GM19455 (cell line): Measurements from ENCODE around the gene FOXN3.
"Not testable (repeated sequence)": the region's sequence is repeated elsewhere in the genome, so short reads cannot be mapped to it uniquely, and the experiment has no call there.

Experiments
- ATAC-seq: cut with Tn5 transposase; IDR thresholded peaks from one replicate; pipeline ENCODE4 v1.9.1; 2021; ENCODE audit not compliant: unreplicated experiment

The FOXN3 gene

DNA sequence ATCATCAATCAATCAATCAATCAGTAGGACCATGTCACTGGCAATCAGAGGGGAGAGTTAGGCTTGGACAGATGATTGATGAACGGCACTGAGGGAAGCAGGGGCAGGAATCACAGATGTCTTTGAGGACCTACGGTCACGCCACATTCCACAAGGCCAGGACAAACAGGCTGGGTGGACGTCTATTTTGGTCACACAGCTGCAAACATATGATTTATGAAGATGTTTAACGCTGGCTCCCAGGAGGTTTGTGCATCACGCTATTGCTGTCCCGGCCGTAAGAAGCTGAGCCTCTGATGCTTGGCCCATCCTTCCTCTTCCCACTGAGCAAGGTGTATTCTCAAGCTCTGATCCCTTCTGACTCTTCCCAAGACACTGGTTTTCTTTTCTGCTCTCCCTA is 160.8 kb downstream of the FOXN3 start:
- ATAC-seq, result no peak

DNA sequence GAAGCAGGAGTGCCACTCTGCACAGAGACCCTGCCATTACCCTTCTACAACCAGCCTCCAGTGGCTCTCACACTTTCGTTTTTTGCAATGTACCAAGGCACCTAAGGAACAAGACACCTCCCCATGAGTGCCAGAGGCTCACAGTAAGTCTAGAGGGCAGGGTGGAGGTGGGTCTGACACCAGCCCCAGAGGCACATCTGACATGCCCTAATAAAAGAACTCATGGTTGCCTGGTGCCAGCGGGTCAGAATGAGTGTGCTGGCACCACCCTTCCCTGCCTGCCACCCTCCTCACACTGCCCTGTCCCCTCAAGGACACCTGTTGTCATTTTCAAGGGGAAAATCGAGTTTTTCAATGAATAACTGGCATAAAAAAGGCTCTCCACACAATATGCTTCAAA is 161.2 kb downstream of the FOXN3 start:
- ATAC-seq, result no peak

DNA sequence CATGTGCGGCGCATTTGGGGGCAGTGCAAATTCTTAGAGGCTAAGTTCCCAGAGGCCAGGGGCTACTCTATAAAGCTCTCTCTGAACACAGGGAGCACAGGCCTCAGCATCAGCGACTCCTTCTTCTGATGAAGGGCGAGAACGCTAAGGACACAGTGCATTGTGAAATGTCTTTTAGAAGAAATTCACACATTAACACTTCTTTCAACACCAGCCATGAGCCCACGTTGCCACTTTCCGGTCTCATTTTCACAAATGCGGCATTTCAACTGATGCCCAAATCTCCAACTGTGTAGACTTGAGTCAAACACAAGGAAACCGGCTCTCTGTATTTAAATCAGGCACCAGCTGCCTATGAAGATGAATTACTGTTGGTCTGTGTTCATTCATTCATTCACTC is 162.0 kb downstream of the FOXN3 start:
- no peak for ATAC-seq

DNA sequence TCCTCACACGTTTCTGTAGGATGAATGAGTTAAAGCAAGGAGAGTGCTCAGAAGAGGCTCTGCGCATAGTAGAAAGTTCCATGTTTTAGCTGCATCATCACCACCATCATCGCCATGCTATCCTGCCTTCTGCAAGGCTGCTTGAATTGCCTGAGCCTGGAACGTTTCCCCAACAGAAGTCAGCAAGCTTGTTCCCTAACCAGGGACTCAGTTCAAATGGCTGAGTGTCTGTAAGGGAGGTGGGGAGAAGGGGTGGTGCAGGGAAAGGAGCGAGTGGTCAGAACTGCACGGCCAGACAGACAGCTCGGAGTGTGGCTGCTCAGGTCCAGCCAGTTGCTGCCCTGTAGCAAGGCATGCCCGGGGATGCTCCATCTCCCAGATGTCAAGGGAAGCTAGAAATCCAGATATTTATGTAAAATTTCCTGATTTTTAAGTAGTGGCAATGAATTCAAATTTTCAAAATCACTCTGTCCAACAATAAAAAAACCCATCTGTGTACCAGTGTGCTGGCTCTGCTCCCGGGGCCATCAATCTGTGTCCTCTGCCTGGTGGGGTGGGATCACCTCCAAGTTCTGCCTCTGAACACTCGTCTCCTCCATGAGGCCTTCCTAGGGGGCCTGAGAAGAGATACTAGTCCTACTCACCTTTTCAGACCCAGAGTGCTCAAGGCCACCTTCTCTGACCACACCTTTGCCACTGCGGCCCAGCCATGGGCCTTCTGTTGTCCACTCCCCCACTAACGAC is 162.7 kb downstream of the FOXN3 start:
- ATAC-seq, result no peak

DNA sequence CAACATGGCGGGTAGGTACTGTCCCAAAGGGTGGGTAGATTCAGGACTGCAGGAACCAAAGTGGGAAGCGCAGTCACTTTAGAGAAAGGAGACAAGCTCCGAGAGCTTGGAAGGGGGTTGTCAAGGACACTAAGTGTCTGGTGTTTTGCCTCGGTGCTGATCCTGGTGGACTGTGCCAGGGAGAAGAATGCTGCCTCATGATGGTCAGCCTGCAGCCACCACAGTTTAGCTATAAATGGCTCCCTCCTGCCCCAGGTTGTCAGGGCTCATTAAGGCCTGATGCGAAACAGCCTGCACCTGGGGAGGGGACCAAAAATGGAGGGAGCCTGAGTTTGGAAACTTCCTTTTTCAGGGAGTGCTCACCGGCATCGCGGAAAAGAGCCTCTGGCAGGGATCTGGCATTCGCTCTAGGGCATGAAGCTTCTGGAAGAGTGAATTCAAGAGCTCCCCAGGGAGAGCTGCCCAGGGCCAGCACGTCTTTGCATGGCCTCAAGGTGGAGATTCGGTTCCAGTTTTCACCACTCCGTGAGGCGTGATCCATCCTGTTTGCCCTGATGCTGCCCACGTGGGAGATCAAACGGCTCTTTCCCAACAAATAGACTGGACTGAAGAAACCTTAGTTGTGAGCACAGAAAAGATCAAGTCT is 164.0 kb downstream of the FOXN3 start:
- no peak for ATAC-seq

DNA sequence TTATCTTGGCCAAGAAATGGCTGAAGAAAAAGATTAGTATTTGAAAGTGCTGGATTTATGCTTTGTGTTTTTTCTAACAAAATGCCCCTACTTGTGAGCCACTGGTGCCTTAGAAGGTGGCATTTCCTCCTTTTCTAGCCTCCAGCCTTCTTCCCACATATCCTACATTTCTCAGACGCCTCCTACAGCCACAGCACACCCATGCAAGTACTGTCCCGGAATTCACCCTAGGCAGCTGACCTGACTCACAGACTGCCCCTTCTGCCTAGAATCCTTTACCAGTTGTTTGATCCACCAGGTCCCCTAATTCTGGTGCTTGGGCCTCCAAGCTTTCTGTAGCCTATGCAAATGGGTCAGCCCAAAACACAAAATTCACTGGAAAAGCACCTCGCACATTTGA is 166.0 kb downstream of the FOXN3 start:
- no peak for ATAC-seq

DNA sequence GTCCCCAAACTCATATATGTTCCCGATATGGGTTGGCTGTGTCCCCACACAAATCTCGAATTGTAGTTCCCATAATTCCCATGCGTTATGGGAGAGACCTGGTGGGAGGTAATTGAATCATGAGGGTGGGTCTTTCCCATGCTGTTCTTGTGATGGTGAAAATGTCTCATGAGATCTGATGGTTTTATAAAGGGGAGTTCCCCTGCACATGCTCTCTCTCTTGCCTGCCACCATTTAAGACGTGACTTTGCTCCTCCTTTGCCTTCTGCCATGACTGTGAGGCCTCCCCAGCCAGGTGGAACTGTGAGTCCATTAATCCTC is 166.4 kb downstream of the FOXN3 start:
- not testable (repeated sequence) for ATAC-seq

DNA sequence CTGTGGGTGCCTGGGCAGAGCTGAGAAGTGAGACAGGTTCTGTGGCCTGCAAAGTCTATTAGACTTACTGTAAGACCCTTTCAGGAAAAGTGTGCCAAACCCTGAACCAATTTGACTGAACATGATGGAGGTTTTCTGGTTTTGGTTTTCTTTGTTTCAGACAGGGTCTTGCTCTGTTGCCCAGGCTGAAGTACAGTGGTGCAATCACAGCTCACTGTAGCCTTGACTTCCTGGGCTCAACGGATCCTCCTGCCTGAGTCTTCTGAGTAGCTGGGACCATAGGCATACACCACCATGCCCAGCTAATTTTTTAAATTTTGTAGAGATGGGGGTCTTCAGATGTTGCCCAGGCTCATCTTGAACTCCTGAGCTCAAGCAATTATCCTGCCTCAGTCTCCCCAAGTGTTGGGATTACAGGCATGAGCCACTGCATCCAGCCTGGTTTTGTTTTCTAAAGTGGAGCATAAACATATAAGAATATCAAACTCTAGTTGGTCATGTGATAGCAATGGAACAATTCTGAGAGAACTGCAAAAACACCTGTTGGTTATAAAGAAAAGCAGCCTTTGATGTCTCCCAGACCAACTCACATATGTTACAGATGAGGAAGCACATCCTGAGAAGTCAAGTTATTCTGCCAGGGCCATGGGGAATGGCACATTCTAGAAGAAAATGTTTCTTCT is 166.9 kb downstream of the FOXN3 start:
- no peak for ATAC-seq

DNA sequence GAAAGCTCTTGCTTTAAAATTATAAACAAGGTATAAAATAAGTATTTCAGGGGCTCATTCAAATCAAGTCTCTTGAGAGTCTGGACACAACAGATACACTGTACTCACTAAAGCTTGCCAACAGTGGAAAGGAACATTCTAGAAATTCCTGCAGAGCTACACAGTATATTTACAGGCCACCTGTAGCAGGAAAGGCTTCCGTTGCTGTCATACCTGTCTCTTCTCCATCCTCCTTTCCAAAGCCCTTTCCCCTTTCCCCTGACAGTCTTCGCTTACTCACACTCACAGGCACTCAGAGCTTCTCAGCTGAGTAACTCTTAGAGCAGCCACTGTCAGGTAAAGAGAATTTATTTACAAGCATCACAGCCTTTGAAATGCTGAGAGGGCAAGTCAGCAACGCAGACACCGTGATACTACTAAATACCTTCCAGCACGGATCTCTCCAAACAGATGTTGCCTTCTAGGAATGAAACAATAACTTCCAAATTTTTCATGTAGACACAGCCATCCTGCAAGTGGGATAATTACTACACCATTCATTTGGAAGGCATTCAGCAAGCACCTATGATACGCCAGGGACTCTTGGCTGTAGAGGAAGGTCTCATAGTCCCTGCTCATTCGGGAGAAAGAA is 167.9 kb downstream of the FOXN3 start:
- no peak for ATAC-seq

DNA sequence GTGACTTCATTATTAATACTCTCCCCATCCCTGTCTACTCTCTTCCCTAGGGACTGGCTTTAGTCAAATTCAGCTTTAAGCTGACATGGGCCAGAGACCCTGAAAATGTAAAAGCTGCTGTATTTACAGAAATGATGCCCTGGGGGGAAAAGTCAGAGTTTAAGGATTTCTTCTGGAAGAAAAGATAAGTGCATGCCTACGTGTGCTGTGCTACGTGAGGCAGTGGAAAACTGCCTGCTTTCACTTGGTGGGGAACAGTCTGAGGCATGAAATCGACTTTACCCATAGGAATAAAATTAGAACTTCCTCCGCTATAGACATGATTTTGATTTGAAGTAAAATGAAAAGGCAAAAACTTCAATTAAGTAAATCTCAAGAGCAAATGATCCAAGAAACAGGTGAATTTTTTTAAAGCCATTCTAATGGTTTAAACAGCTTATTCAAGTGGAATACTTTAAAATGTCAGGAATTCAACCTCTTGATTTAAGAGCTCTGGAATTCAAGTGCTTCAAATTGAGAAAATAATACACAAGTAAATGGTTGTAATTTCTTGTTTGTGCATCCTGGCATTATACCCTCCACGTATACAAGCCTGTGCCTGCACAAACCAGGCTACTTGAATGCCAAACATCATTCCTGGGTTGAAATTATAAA is 168.5 kb downstream of the FOXN3 start:
- ATAC-seq, result no peak

DNA sequence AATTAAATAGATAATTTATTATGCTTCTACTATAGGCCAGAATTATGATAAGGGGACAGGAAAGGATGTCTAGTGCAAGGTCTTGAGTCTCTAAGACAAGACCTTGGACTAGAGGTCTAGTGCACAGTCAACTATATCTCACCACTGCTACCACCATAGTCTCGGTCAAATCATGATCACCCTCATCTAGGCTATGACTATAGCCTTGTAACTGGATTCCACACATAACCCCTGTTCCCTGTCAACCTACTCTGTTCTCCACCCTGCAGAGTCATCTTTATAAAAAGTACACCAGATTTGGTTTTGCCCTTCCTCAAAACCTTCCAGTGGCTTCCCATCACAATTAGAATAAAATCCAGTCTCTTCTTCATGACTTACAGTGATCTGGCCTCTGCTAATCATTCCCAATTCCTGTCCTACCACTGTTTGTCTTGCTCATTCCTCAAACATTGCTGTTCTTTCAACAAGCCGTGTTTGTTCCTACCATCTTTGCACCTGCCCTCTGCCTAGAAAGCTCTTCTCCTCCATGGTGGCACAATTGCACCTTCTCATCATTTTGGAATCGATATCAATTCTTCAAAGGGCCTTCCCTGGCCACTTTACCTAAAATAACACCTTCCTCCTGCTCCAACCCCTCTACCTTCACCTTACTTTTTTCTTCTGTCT is 169.4 kb downstream of the FOXN3 start:
- no peak for ATAC-seq

DNA sequence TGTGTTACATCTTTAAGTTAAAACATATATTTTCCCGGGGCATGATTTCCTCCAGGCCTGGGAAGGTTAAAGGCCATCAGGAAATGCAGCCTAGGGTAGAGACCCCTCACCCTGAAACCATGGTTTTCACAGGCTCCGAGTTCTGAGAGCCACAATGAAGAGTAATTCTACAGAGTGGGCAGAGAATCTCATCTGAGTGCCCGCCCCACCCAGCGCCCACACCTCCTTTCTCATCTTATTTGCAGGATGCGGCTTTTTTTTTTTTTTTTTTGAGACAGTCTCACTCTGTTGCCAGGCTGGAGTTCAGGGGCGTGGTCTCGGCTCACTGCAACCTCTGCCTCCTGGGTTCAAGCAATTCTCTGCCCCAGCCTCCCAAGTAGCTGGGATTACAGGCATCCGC is 170.7 kb downstream of the FOXN3 start:
- ATAC-seq, result no peak

DNA sequence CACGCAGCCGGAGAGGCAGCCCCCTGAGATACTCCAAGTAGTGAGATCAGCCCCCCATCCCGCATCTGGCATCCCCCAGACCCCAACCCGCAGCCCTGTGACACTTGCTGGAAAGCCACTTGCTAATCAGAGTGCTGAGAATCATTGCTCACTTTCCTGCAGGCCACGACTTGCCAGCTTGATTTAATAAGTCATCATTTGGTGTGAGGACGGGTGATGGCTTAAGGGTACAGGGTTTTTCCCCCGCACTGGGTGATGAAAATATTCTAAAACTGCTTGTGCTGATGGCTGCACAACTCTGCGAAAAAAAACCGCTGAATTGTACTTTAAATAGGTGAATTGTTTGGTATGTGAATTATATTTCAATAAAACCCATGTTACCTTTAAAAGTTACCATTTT is 171.2 kb downstream of the FOXN3 start:
- no peak for ATAC-seq

DNA sequence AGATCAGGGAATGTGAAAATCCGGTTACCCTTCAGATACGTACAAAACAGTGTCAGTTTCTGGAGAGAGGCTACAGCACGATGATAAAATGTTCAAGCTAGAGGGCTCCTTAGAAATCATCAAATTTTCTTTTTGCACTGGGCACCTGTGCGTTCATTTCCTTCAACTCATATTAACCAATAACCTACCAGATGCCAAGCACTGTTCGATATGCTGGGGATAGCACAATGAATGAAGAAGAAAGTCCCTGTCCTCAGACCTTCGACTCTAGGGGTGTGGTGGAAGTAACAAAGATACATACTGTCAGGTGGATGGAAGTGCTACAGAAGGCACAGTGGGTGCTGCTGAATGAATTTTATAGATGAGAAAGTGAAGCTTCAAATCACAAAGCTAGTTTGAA is 172.3 kb downstream of the FOXN3 start:
- no peak for ATAC-seq

DNA sequence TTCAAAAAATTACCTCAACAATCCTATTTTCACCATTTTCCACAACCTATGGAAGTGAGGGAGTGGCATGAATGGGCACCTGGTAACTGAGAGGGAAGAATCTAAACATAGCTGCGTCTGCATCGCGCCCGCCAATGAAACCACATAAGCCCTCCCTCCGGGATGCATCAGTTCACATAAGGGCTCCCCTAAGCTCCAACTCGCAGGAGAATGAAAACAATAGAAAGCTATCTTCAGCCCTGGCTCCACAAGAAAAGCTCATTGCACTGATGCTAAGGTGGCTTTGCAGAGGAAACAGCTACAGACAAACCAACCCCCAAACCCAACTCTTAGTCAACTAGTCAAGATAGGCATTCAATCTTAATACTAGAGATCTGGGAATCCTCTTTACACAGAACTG is 173.3 kb downstream of the FOXN3 start:
- ATAC-seq, result no peak

DNA sequence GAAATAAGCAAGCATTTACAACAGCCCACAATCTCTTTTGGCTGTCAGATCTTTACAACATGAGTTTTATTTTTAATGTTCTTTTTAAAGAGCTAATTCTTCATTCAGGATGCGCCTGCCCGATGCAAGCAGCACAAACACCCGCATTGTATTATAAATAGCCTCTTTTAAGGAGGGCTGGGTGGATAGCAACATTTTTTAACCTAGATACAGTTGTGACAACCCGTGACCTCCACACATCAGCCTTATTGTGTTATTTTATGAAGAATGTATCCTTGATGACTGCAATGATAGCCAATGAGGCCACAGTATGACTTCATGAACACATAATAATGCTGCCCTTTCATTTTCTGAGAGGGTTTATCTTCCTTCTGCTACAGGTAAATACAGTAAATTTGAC is 173.7 kb downstream of the FOXN3 start:
- no peak for ATAC-seq

DNA sequence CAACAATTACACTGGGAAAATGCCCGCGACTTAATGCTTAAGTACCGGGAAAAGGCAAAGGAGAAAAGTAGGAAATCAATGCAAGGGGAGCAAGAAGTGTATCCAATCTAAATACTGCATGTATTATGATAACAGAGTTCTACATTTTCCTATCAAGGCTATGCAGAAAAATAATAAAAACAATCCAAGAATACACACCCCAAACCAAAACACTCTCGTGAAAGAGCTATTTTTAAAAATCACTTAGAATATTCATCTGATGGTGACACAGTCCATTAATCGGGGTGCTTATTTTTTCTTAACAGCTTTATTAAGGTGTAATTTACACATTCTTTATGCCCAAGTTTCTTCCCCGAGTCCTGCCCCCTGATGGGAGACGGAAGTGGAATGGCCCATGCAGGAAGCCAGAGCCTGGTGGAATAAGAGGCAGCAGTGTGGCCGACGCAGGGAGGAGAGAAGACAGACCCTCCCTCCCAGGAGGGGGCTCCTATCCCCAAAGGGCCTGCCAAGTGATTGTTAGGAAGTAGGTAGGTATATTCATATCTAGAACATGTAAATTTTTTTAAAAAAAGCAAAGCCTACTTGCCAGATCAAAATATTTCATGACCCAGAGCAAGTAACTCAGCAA is 174.3 kb downstream of the FOXN3 start:
- no peak for ATAC-seq

DNA sequence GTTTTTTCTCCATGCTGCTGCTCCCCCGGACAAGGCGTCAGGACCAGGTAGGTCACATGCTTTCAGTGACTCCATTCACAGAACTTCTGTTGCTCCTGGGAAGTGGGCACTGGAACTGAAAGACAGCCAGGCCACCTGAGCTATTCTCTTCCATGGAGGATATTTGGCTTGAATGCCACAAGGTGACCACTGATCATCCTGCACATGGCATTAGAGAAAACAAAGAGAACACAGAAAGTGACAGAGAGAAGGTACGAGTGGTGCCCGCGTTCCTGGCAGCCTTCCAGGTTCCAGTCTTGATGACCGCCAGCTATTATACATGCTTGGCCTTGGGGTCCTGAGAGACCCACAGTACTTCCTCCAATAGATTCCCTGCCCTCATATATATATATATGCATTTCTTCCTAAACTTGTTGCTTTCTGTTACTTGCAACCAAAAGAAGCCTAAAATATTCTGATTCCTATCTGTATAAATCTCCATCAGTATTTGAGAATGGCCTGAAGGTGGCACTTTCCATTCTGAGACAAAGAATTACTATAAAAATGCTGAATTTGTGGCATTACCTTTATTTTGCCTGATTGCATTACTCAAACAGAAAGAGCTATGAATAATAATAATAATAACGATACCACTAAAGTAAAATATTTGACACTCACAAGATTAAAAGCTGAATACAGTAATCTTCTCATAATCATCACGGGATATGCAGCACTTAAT is 174.9 kb downstream of the FOXN3 start:
- no peak for ATAC-seq

DNA sequence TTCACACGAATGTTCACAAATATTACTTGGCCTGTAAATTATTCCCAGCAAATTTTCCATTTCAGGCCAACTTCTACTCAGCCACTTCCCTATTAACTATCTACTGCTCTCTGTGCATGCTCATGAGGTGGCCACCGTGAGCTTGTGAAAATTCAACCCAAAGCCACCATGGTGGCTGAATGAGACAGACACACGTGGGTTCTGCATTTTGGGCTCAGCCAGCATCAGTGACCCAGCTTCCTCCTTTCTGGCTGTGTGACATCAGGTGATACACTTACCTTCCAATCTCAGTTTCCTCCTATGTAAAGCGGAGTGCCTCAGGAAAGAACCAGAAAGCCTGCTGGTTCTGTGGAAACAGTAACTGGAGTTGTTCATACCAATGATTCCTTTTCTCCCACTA is 175.8 kb downstream of the FOXN3 start:
- no peak for ATAC-seq

DNA sequence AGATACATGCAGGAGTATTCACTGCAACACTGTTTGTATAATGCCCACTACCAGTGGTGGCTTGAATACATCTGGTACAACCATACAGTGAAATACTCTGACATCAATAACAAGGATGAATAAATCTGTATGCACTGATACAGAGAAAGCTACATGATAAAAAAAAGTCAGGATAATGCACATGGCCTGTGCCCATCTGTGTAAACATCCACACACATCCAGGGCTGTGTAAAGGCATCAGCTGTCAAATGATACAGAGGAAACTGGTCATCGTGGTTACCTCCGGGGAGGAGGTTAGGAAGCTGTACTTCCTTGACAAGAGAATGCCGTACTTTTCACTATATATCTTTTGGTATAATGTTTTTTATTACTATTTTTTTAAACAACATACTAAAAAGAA is 176.6 kb downstream of the FOXN3 start:
- ATAC-seq, result no peak
